ENCODE measurements around the gene MYOD1. TPM values are rescaled to one million over a fixed set of nuclear protein-coding genes. Genes with fewer than 3 reads are reported as not detected.

The MYOD1 gene
- total RNA-seq, 2 donors from 2014 or later: not detected

GRCh38 chr11:17694494-17695110 lies 24.8 kb upstream of the MYOD1 start:
- peaks cover 5% of the 10 kb centered on the region for H3K4me1 ChIP-seq
- WGBS, 2 donors: 81 to 84% methylated on average over 10 of the region's 10 CpGs
- no peaks in the 10 kb centered on the region for H3K27me3 ChIP-seq
- H3K9me3 ChIP-seq: no peaks in the 10 kb centered on the region
- TF ChIP-seq POLR2A (IDR thresholded peaks at IDR 0.05) (no peak), CTCF (IDR thresholded peaks at IDR 0.05) (no peak)
- no peak for ATAC-seq
- no peak for DNase-seq
- H3K27ac ChIP-seq: no peak overlapping the region
- H3K36me3 ChIP-seq (replicated peaks in 1 of 2; ENCODE audit: insufficient read depth in 1 of 2, low read depth in 2 of 2): no peaks in the 10 kb centered on the region
- no peak overlapping the region for H3K4me3 ChIP-seq
- intact Hi-C loops (cut with DNase I): no loop called here

GRCh38 chr11:17695454-17696441 lies 23.6 kb upstream of the MYOD1 start:
- DNase-seq (no peak), ATAC-seq (no peak)
- 7 to 15% methylated on average over 19 to 66 of the region's 68 CpGs for WGBS, 2 donors

GRCh38 chr11:17696741-17697140 lies 22.6 kb upstream of the MYOD1 start:
- Histone ChIP-seq H3K27ac (no peak overlapping the region), H3K27me3 (no peaks in the 10 kb centered on the region), H3K4me1 (peaks cover 5% of the 10 kb centered on the region), H3K9me3 (no peaks in the 10 kb centered on the region), H3K4me3 (no peak overlapping the region), H3K36me3 (replicated peaks in 1 of 2; ENCODE audit: insufficient read depth in 1 of 2, low read depth in 2 of 2) (no peaks in the 10 kb centered on the region)
- DNase-seq (no peak), ATAC-seq (no peak)
- intact Hi-C loops (cut with DNase I): no loop called here
- 66 to 74% methylated on average over 5 of the region's 5 CpGs for WGBS, 2 donors
- TF ChIP-seq POLR2A (IDR thresholded peaks at IDR 0.05) (no peak), CTCF (IDR thresholded peaks at IDR 0.05) (no peak)

More at GRCh38 chr11:17695454-17696441, 23.6 kb upstream of the MYOD1 start:
- H3K9me3 ChIP-seq: no peaks in the 10 kb centered on the region
- no peak for TF ChIP-seq POLR2A (IDR thresholded peaks at IDR 0.05)
- no peak for TF ChIP-seq CTCF (IDR thresholded peaks at IDR 0.05)
- H3K4me1 ChIP-seq: peaks cover 5% of the 10 kb centered on the region
- intact Hi-C loops (cut with DNase I): no loop called here
- no peaks in the 10 kb centered on the region for H3K36me3 ChIP-seq (replicated peaks in 1 of 2; ENCODE audit: insufficient read depth in 1 of 2, low read depth in 2 of 2)
- H3K27ac ChIP-seq: no peak overlapping the region
- no peak overlapping the region for H3K4me3 ChIP-seq
- H3K27me3 ChIP-seq: no peaks in the 10 kb centered on the region

GRCh38 chr11:17697175-17697949 lies 22.0 kb upstream of the MYOD1 start:
- intact Hi-C loops (cut with DNase I): no loop called here
- DNase-seq: no peak
- 58 to 61% methylated on average over 6 of the region's 6 CpGs for WGBS, 2 donors
- no peak for TF ChIP-seq CTCF (IDR thresholded peaks at IDR 0.05)
- TF ChIP-seq POLR2A (IDR thresholded peaks at IDR 0.05): no peak
- Histone ChIP-seq H3K4me1 (peaks cover 5% of the 10 kb centered on the region), H3K9me3 (no peaks in the 10 kb centered on the region), H3K36me3 (replicated peaks in 1 of 2; ENCODE audit: insufficient read depth in 1 of 2, low read depth in 2 of 2) (no peaks in the 10 kb centered on the region), H3K4me3 (no peak overlapping the region), H3K27me3 (no peaks in the 10 kb centered on the region), H3K27ac (no peak overlapping the region)
- no peak for ATAC-seq
